ENCODE measurements around the gene INKA2. TPM values are rescaled to one million over a fixed set of nuclear protein-coding genes. Genes with fewer than 3 reads are reported as not detected.

INKA2 gene
- total and polyA plus RNA-seq, 9 donors = 2.3 to 22.2 (median 5.9) TPM

DNA sequence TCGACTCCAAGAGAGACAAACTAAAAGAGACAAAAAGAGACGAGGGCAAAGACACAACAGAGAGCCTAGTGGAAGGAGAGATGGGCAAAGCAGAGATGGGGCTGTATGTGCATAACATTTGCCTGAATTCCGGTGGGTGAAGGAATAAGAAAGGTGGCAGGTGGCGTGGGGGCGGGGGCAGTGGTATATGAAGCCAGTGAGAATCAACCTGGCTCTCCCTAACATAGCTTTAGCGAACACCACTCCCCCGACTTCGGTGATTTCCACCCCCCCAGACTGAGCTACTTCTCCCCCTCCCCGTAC lies 1.1 kb downstream of the INKA2 start:
- H3K27ac ChIP-seq = peak overlapping the region; percentile 65 to 79
- no peaks in the 10 kb centered on the region for H3K36me3 ChIP-seq
- no peak for DNase-seq
- TF ChIP-seq, protein P1, sequence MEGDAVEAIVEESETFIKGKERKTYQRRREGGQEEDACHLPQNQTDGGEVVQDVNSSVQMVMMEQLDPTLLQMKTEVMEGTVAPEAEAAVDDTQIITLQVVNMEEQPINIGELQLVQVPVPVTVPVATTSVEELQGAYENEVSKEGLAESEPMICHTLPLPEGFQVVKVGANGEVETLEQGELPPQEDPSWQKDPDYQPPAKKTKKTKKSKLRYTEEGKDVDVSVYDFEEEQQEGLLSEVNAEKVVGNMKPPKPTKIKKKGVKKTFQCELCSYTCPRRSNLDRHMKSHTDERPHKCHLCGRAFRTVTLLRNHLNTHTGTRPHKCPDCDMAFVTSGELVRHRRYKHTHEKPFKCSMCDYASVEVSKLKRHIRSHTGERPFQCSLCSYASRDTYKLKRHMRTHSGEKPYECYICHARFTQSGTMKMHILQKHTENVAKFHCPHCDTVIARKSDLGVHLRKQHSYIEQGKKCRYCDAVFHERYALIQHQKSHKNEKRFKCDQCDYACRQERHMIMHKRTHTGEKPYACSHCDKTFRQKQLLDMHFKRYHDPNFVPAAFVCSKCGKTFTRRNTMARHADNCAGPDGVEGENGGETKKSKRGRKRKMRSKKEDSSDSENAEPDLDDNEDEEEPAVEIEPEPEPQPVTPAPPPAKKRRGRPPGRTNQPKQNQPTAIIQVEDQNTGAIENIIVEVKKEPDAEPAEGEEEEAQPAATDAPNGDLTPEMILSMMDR (IDR thresholded peaks at IDR 0.05) = no peak
- no peak for TF ChIP-seq EP300 (IDR thresholded peaks at IDR 0.05)
- TF ChIP-seq POLR2A (IDR thresholded peaks at IDR 0.05) = no peak
- WGBS, 3 donors = 11 to 19% (median 16%) methylated on average over 9 of the region's 9 CpGs
- H3K27me3 ChIP-seq = no peaks in the 10 kb centered on the region
- peak overlapping the region; percentile 47 for H3K4me3 ChIP-seq
- intact Hi-C loops (cut with DNase I) = loop anchor here in 2 of 4 donors (2.0 to 10.0 kb wide), 2 partner anchors 17 to 113 kb away; partner anchors contain the start of gene DDX20 (in 1 of the 2)
- no peaks in the 10 kb centered on the region for H3K9me3 ChIP-seq
- H3K4me1 ChIP-seq (ENCODE audit: insufficient read depth) = peaks cover 18% of the 10 kb centered on the region

DNA sequence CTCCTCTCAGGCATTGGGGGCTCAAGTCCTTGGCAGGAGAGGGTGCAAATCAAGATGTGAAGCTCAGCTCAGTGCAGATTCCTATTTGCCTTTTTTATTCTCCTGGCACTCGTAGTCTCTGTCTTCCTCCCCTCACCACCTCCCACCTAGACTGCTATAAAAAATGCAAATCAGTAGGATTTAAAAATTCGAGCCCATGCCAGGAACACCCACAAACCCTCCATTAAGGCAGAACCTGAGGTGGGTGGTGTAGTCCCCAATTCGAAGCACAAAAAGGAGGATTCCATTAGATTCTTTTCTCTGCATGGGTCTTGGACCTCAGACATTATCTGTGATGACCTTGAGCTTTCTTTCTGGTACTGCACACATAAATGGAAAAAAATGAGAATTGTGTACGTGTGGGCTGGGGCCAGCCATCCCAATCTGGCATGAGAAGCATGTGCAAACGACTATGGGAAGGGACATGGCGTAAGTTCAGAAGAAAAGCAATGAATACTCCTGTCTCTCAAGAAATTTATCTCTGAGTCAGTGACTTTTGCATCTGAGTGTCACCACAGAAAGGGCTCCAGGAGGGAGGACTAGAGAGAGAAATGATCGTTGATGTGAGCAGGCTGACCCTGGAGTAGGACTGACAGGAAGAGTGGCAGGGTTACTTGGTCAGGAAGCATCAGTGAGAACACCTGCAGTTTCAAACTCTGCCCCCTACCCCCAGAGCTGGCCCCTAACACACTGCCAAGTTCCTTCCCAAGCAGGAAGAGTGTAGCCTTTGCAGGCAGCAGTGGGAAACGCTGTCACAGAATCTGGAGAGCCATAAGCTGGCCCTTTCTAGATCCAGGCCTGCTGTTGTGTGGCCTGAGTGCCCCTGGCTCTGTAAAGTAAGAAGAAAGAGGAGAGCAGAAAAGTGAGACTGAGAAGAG lies 1.7 kb downstream of the INKA2 start:
- Histone ChIP-seq H3K27ac (peak overlapping the region; percentile 65 to 79), H3K27me3 (no peaks in the 10 kb centered on the region), H3K4me3 (peak overlapping the region; percentile 47), H3K4me1 (ENCODE audit: insufficient read depth) (peaks cover 18% of the 10 kb centered on the region), H3K36me3 (no peaks in the 10 kb centered on the region), H3K9me3 (no peaks in the 10 kb centered on the region)
- WGBS, 3 donors = 14 to 18% (median 16%) methylated on average over 8 of the region's 8 CpGs
- intact Hi-C loops (cut with DNase I) = loop anchor here in 2 of 4 donors (2.0 to 10.0 kb wide), 2 partner anchors 17 to 113 kb away; partner anchors contain the start of gene DDX20 (in 1 of the 2)
- DNase-seq = no peak
- TF ChIP-seq POLR2A (IDR thresholded peaks at IDR 0.05) (no peak), EP300 (IDR thresholded peaks at IDR 0.05) (no peak)
- TF ChIP-seq, protein P1 (IDR thresholded peaks at IDR 0.05) = no peak

DNA sequence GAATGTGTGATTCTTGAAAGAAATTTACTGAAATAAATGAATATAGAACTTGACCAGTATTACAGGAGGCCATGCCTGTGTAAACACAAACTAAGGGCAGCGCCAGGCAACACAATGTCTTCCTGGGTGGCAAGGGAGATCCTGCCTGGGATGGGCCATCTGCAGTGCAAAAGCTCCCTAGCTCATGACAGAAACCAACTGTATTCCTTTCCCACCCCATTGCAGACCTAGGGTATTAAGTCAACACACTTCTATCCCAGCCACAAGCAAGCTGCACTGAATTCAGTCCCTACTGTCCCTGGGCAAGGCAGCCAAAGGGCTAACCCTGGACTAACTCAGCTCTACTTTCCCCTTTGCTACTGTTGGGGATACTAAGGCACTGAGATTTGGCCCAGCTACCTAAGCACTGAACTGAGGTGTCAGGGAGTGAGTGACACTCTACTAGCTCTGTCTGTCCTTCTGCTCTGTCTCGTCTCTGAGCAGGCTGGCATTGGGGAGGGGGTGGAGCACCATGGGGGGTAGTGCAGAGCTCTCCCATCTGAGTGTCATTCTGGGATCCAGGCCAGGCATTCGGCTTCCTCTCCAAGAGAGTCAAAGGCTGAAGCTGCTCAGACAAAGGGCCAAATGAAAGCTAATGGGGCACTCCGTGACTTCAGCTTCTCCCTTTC lies 2.5 kb downstream of the INKA2 start:
- H3K27ac ChIP-seq = peak overlapping the region in 1 of 2 donors; percentile 79
- H3K36me3 ChIP-seq = no peaks in the 10 kb centered on the region
- H3K4me3 ChIP-seq = no peak overlapping the region
- DNase-seq = peak; percentile 43 to 73 (median 59)
- 26 to 37% (median 33%) methylated on average over 4 of the region's 4 CpGs for WGBS, 3 donors
- peaks cover 18% of the 10 kb centered on the region for H3K4me1 ChIP-seq (ENCODE audit: insufficient read depth)
- H3K27me3 ChIP-seq = no peaks in the 10 kb centered on the region
- H3K9me3 ChIP-seq = no peaks in the 10 kb centered on the region
- TF ChIP-seq, protein P1 (IDR thresholded peaks at IDR 0.05) = no peak
- TF ChIP-seq EP300 (IDR thresholded peaks at IDR 0.05) (no peak), POLR2A (IDR thresholded peaks at IDR 0.05) (no peak)
- intact Hi-C loops (cut with DNase I) = loop anchor here in 1 of 4 donors (10.0 kb wide), 1 partner anchor 112 kb away; no protein-coding TSS in a partner anchor

DNA sequence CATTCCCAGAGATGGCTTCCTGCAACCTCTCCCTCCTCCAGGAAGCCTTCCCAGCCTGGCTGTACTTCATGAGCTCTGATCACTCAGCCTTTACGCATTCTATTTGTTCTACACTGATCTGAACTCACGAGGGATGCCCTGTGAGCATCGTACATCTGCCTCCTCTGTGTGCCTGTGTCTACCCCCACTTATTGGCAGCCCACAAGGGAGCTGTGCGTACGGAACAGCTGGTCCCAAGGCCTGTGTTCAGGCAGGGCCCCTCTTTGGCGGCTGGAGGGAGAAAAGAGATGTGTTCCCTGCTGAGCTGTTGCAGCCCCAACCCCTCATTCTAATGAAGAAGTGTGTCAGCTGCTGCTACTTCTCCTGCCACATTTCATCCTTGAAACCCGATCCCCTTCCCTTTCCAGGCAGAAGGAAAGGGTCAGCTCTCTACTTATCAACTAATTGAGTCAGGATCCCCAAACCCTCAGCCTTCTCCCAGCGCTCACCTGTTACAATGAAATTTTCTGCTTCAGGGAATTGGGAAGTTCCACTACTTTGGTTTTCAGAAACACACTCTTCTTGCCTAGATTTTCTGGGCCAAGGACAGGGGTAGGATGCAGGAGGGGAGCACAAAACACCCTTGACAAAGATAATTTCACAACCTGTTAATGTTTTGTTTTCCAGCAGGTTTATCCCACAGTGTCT lies 3.2 kb downstream of the INKA2 start:
- H3K9me3 ChIP-seq = no peaks in the 10 kb centered on the region
- TF ChIP-seq POLR2A (IDR thresholded peaks at IDR 0.05) = no peak
- no peak for TF ChIP-seq EP300 (IDR thresholded peaks at IDR 0.05)
- TF ChIP-seq, protein P1 (IDR thresholded peaks at IDR 0.05) = no peak
- 20 to 39% (median 25%) methylated on average over 8 of the region's 8 CpGs for WGBS, 3 donors
- no peaks in the 10 kb centered on the region for H3K36me3 ChIP-seq
- intact Hi-C loops (cut with DNase I) = loop anchor here in 1 of 4 donors (10.0 kb wide), 1 partner anchor 111 kb away; no protein-coding TSS in a partner anchor
- peak in 2 of 5 donors; percentile 54 to 55 for DNase-seq
- no peak overlapping the region for H3K4me3 ChIP-seq
- peak overlapping the region in 1 of 2 donors; percentile 79 for H3K27ac ChIP-seq
- H3K27me3 ChIP-seq = no peaks in the 10 kb centered on the region
- H3K4me1 ChIP-seq (ENCODE audit: insufficient read depth) = peaks cover 18% of the 10 kb centered on the region
